Measurements from ENCODE around the gene PRKD1.

- TF ChIP-seq MAX (IDR thresholded peaks at IDR 0.05; ENCODE audit: low read depth), result no peak
- no peak for TF ChIP-seq POLR2AphosphoS5 (IDR thresholded peaks at IDR 0.05; ENCODE audit: low read depth, low read length)
- TF ChIP-seq RXRA (IDR thresholded peaks at IDR 0.05; ENCODE audit: borderline replicate concordance, low read depth), result no peak
These were observed 278.5 kb downstream of the PRKD1 start for GRCh38 chr14:29649170-29649569.

All from SK-N-SH (cell line).